CD14-positive monocyte (primary cell): Measurements from ENCODE around the gene CCDC70. TPM values are rescaled to one million over a fixed set of nuclear protein-coding genes. Genes with fewer than 3 reads are reported as not detected.

Experiments
- DNase-seq, 3 donors: peaks; one replicate each; pipeline ENCODE4 v3.0.0-alpha.2; 2011 to 2022
- H2AFZ ChIP-seq: 2 replicates; pipeline ENCODE4 v1.6.0; 2012; ENCODE audit warnings: mild to moderate bottlenecking, low read depth, low read length, inconsistent platforms; ENCODE audit not compliant: insufficient read depth, poor library complexity, severe bottlenecking
- H3K27ac ChIP-seq, 2 donors: 1 replicate in 1 of 2; 2 replicates in 1 of 2; pipeline ENCODE4 v1.5.1; 2012 to 2013; ENCODE audit warnings: low read length in 2 of 2, control low read depth in 1 of 2, inconsistent platforms in 1 of 2, low read depth in 1 of 2, mild to moderate bottlenecking in 1 of 2
- H3K27me3 ChIP-seq, 2 donors: one replicate each; pipeline versions ENCODE4 v1.6.0 to v1.6.1; 2011 to 2013; ENCODE audit warnings: low read length in 2 of 2; ENCODE audit not compliant: control insufficient read depth in 2 of 2, insufficient read depth in 2 of 2
- H3K36me3 ChIP-seq, 2 donors: replicated peaks in 1 of 2; 1 replicate in 1 of 2; 2 replicates in 1 of 2; pipeline versions ENCODE4 v1.5.1 to v1.6.1; 2012 to 2013; ENCODE audit warnings: low read length in 2 of 2, control low read depth in 1 of 2, inconsistent platforms in 1 of 2, mild to moderate bottlenecking in 1 of 2; ENCODE audit not compliant: insufficient read depth in 2 of 2, control insufficient read depth in 1 of 2
- H3K4me1 ChIP-seq, 2 donors: 1 replicate in 1 of 2; 2 replicates in 1 of 2; pipeline versions ENCODE4 v1.5.1 to v1.6.1; 2012 to 2013; ENCODE audit warnings: low read length in 2 of 2, control low read depth in 1 of 2, inconsistent platforms in 1 of 2, mild to moderate bottlenecking in 1 of 2, moderate library complexity in 1 of 2; ENCODE audit not compliant: insufficient read depth in 2 of 2, control insufficient read depth in 1 of 2
- H3K4me2 ChIP-seq: replicated peaks from 2 replicates; pipeline ENCODE3; 2012; ENCODE audit warnings: low read length, moderate library complexity, mild to moderate bottlenecking; ENCODE audit not compliant: poor library complexity, severe bottlenecking; ENCODE audit errors: extremely low read depth
- H3K4me3 ChIP-seq, 3 experiments: fragments of 200-600 bp in 1 of 3; sonication (generic) in 1 of 3; replicated peaks in 1 of 3; 1 replicate in 2 of 3; 2 replicates in 1 of 3; pipeline ENCODE4 v1.5.1; 2011 to 2013; ENCODE audit warnings: low read length in 3 of 3, mild to moderate bottlenecking in 3 of 3, control low read depth in 2 of 3, low read depth in 2 of 3, inconsistent platforms in 1 of 3, moderate library complexity in 1 of 3
- H3K79me2 ChIP-seq: 2 replicates; pipeline ENCODE4 v1.6.0; 2012; ENCODE audit warnings: mild to moderate bottlenecking, control low read depth, inconsistent platforms, low read length, moderate library complexity; ENCODE audit not compliant: insufficient read depth
- H3K9ac ChIP-seq: 2 replicates; pipeline ENCODE4 v1.6.0; 2017; ENCODE audit warnings: low read length, mild to moderate bottlenecking; ENCODE audit not compliant: insufficient read depth, poor library complexity, severe bottlenecking
- H3K9me3 ChIP-seq, 2 donors: replicated peaks in 1 of 2; 1 replicate in 1 of 2; 2 replicates in 1 of 2; pipeline versions ENCODE4 v1.5.1 to v1.6.1; 2012 to 2013; ENCODE audit warnings: low read length in 2 of 2, control low read depth in 1 of 2; ENCODE audit not compliant: control insufficient read depth in 1 of 2, insufficient read depth in 1 of 2
- H4K20me1 ChIP-seq: 2 replicates; pipeline ENCODE4 v1.6.0; 2012; ENCODE audit warnings: mild to moderate bottlenecking, low read length, control low read depth, moderate library complexity; ENCODE audit not compliant: insufficient read depth
- H3K27ac Mint-ChIP-seq, 7 donors: one replicate each; pipeline ENCODE4 v1.8.0; 2020; ENCODE audit warnings: mild to moderate bottlenecking in 7 of 7, mixed read lengths in 7 of 7, moderate library complexity in 6 of 7, inconsistent platforms in 2 of 7
- H3K27me3 Mint-ChIP-seq, 3 donors: one replicate each; pipeline ENCODE4 v1.8.0; 2021 to 2022; ENCODE audit warnings: low read depth in 3 of 3, mild to moderate bottlenecking in 3 of 3, mixed read lengths in 3 of 3, moderate library complexity in 3 of 3, inconsistent platforms in 1 of 3
- H3K36me3 Mint-ChIP-seq, 2 donors: one replicate each; pipeline ENCODE4 v1.8.0; 2020; ENCODE audit warnings: mixed read lengths in 2 of 2, inconsistent platforms in 1 of 2, mild to moderate bottlenecking in 1 of 2
- H3K4me1 Mint-ChIP-seq: one replicate; pipeline ENCODE4 v1.8.0; 2020; ENCODE audit warnings: mild to moderate bottlenecking, mixed read lengths
- H3K4me3 Mint-ChIP-seq, 2 donors: one replicate each; pipeline ENCODE4 v1.8.0; 2020; ENCODE audit warnings: mild to moderate bottlenecking in 2 of 2, mixed read lengths in 2 of 2, moderate library complexity in 1 of 2
- H3K9me3 Mint-ChIP-seq, 7 donors: one replicate each; pipeline ENCODE4 v1.8.0; 2020 to 2022; ENCODE audit warnings: mixed read lengths in 7 of 7, mild to moderate bottlenecking in 6 of 7, moderate library complexity in 6 of 7, inconsistent platforms in 2 of 7
- CTCF ChIP-seq: fragments of 200-600 bp; IDR thresholded peaks from one replicate; pipeline ENCODE4 v1.8.0; 2022; ENCODE audit warnings: antibody characterized with exemption, mild to moderate bottlenecking
- WGBS: methylation state at CpG from one replicate; pipeline ENCODE4 v1.1.5; 2013; ENCODE audit warnings: missing lambda C conversion rate; ENCODE audit not compliant: insufficient coverage; 5-methylcytosine and 5-hydroxymethylcytosine counted together
- intact Hi-C, 2 donors: fragments of 100-400 bp; cut with micrococcal nuclease; formaldehyde crosslinking; loops; one replicate each; pipeline versions ENCODE4 v1.15.0 to v1.15.1; 2023
- polyA plus RNA-seq, 3 donors: library from polyadenylated mRNA; depleted of rRNA in 1 of 3; unstranded in 2 of 3; stranded (reverse) in 1 of 3; fragments of 300-500 nt in 2 of 3; fragments of >200 nt in 1 of 3; fragmentation: Illumina TruSeq in 2 of 3; gene quantifications; 1 replicate in 2 of 3; 2 replicates in 1 of 3; pipeline ENCODE4 v1.2.3, GENCODE V29; 2012 to 2021

Gene CCDC70
- polyA plus RNA-seq, 3 donors: not detected

- Histone ChIP-seq H3K9me3 (no peaks in the 10 kb centered on the region), H2AFZ (no peak overlapping the region), H3K79me2 (no peaks in the 10 kb centered on the region), H3K36me3 (no peaks in the 10 kb centered on the region), H4K20me1 (no peaks in the 10 kb centered on the region), H3K4me2 (no peak overlapping the region), H3K4me3 (no peak overlapping the region), H3K9ac (no peak overlapping the region), H3K27ac (no peak overlapping the region), H3K27me3 (no peaks in the 10 kb centered on the region), H3K4me1 (no peaks in the 10 kb centered on the region)
- Mint-ChIP-seq H3K9me3 (no peaks in the 10 kb centered on the region), H3K4me1 (peaks cover 6% of the 10 kb centered on the region), H3K4me3 (no peak overlapping the region), H3K27ac (no peak overlapping the region), H3K27me3 (peaks cover 0 to 3% (median 0%) of the 10 kb centered on the region in 3 donors), H3K36me3 (no peaks in the 10 kb centered on the region)
- no peak for TF ChIP-seq CTCF
- DNase-seq: no peak
- WGBS: 54% methylated on average over 3 of the region's 4 CpGs
- intact Hi-C loops: no loop called here
Measured at GRCh38 chr13:51902776-51903175, 41.0 kb downstream of the CCDC70 start.

DNA sequence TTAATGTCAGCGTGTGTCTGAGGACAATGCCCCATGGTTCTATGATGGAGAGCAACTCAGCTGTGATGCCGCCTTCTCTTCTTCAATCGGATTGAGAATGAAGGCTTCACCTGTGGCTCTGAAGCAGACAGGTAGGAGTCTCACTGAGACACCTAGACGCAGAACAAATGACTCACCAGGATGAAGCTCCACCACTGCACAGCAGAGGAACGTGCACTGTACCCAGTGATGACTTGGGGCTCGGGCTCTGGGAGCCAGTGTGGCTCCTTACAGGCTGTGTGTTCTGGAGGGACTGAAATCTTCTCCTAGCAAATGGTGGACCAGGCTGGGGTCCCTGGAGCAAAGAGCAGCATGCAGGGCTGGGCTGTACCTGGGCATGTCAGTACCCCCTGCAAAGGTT lies 44.0 kb downstream of the CCDC70 start:
- no peak overlapping the region for H3K27ac ChIP-seq
- WGBS: 83% methylated on average over 5 of the region's 6 CpGs
- no peaks in the 10 kb centered on the region for H3K36me3 Mint-ChIP-seq
- H3K9ac ChIP-seq: no peak overlapping the region
- no peaks in the 10 kb centered on the region for H4K20me1 ChIP-seq
- H3K9me3 ChIP-seq: no peaks in the 10 kb centered on the region
- peaks cover 6% of the 10 kb centered on the region for H3K4me1 Mint-ChIP-seq
- peaks cover 0 to 2% (median 0%) of the 10 kb centered on the region in 3 donors for H3K27me3 Mint-ChIP-seq
- no peak overlapping the region for H3K27ac Mint-ChIP-seq
- intact Hi-C loops: no loop called here
- no peak for DNase-seq
- H3K4me3 Mint-ChIP-seq: no peak overlapping the region
- H3K4me2 ChIP-seq: no peak overlapping the region
- no peaks in the 10 kb centered on the region for H3K79me2 ChIP-seq
- H3K27me3 ChIP-seq: no peaks in the 10 kb centered on the region
- H3K4me3 ChIP-seq: no peak overlapping the region
- TF ChIP-seq CTCF: no peak
- H3K36me3 ChIP-seq: no peaks in the 10 kb centered on the region
- H3K9me3 Mint-ChIP-seq: no peaks in the 10 kb centered on the region
- no peaks in the 10 kb centered on the region for H3K4me1 ChIP-seq
- no peak overlapping the region for H2AFZ ChIP-seq
